Measurements from ENCODE around the gene GNA14. TPM values are rescaled to one million over a fixed set of nuclear protein-coding genes. Genes with fewer than 3 reads are reported as not detected.

GNA14 gene
- total RNA-seq, 3 donors from 2014 or later (not counting 1 experiment from before 2014, with no cell fraction given) = 1.8 TPM; not detected in 2

DNA sequence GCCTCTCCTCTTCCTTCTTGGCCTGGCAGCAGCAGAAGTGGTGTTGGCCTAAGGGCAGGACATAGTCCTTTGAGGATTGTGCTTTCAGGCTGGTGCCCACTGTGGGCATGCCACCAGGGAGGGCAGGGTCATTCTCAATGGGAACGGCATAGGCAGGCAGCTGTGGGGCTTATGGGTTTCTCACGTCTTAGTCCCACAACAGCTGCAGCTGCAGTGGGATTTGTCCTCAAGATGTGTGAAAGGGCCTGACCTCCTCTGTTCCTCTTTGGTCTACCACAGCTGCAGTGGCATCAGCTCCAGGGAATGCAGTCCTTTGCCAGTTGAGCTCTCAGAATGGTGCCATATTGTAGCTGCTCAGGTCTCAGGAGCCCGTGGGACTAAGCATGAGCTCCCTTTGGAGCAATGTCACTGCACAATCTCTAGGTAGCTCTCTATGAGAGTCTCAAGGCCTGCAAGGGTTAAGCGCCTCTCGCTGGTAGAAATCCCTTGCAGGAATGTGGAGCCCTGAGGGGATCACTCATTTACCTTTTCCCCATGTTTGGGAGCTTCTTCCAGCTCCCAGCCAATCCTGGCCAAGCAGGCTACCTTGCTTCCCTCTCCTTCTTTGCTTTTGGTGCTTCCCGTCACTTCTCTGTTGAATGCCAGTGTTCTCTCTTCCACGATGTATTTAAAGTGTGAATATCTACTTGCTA is 104.8 kb downstream of the GNA14 start:
- no peak overlapping the region for H3K27ac ChIP-seq (ENCODE audit: low read length)
- H3K27me3 ChIP-seq (ENCODE audit: control insufficient read depth, insufficient read depth, low read length) = no peaks in the 10 kb centered on the region
- intact Hi-C loops (cut with micrococcal nuclease) = no loop called here
- no peaks in the 10 kb centered on the region for H3K36me3 Mint-ChIP-seq
- H3K36me3 ChIP-seq (ENCODE audit: control insufficient read depth, insufficient read depth, low read length) = no peaks in the 10 kb centered on the region
- ATAC-seq (no peak), DNase-seq (no peak)
- no peaks in the 10 kb centered on the region for H3K27me3 Mint-ChIP-seq (ENCODE audit: low read depth in 2 of 2)
- H3K9me3 ChIP-seq (ENCODE audit: control insufficient read depth, insufficient read depth, low read length) = peaks cover 10% of the 10 kb centered on the region
- H3K4me3 Mint-ChIP-seq = no peak overlapping the region
- H3K4me3 ChIP-seq (ENCODE audit: low read length) = no peak overlapping the region
- TF ChIP-seq, protein P1, sequence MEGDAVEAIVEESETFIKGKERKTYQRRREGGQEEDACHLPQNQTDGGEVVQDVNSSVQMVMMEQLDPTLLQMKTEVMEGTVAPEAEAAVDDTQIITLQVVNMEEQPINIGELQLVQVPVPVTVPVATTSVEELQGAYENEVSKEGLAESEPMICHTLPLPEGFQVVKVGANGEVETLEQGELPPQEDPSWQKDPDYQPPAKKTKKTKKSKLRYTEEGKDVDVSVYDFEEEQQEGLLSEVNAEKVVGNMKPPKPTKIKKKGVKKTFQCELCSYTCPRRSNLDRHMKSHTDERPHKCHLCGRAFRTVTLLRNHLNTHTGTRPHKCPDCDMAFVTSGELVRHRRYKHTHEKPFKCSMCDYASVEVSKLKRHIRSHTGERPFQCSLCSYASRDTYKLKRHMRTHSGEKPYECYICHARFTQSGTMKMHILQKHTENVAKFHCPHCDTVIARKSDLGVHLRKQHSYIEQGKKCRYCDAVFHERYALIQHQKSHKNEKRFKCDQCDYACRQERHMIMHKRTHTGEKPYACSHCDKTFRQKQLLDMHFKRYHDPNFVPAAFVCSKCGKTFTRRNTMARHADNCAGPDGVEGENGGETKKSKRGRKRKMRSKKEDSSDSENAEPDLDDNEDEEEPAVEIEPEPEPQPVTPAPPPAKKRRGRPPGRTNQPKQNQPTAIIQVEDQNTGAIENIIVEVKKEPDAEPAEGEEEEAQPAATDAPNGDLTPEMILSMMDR (IDR thresholded peaks at IDR 0.05) = no peak
- H3K4me1 Mint-ChIP-seq = no peaks in the 10 kb centered on the region
- H3K4me1 ChIP-seq (ENCODE audit: control insufficient read depth, insufficient read depth, low read length) = no peaks in the 10 kb centered on the region
- H3K9me3 Mint-ChIP-seq = peaks cover 8 to 20% of the 10 kb centered on the region in 2 donors
- H3K27ac Mint-ChIP-seq = no peak overlapping the region
- WGBS (ENCODE audit: insufficient coverage) = 92% methylated on average over 6 of the region's 7 CpGs

DNA sequence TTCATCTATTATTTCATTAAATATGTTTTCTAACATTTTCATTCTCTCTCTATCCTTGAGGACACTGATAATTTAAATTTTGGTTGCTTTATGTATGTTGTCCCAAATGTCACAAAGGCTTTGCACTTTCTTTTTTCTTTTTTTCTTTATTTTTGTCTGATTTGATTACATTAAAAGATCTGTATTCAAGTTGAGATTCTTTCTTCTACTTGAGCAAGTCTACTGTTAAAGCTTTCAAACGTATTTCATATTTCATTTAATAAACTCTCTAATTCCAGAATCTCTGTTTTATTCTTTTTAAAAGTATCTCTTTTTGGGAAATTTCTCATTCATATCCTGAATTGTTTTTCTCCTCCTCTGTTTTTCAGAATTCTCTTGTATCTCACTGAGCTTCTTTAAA is 106.5 kb downstream of the GNA14 start:
- H3K9me3 ChIP-seq (ENCODE audit: control insufficient read depth, insufficient read depth, low read length) = peaks cover 10% of the 10 kb centered on the region
- no peaks in the 10 kb centered on the region for H3K4me1 ChIP-seq (ENCODE audit: control insufficient read depth, insufficient read depth, low read length)
- H3K4me3 ChIP-seq (ENCODE audit: low read length) = no peak overlapping the region
- ATAC-seq = no peak
- intact Hi-C loops (cut with micrococcal nuclease) = no loop called here
- Mint-ChIP-seq H3K27me3 (ENCODE audit: low read depth in 2 of 2) (no peaks in the 10 kb centered on the region), H3K27ac (no peak overlapping the region), H3K4me1 (no peaks in the 10 kb centered on the region), H3K4me3 (no peak overlapping the region), H3K36me3 (no peaks in the 10 kb centered on the region), H3K9me3 (peaks cover 8 to 20% of the 10 kb centered on the region in 2 donors)
- DNase-seq = no peak
- WGBS (ENCODE audit: insufficient coverage) = no CpG with 5 or more reads among the region's 1 CpG
- H3K27me3 ChIP-seq (ENCODE audit: control insufficient read depth, insufficient read depth, low read length) = no peaks in the 10 kb centered on the region
- no peaks in the 10 kb centered on the region for H3K36me3 ChIP-seq (ENCODE audit: control insufficient read depth, insufficient read depth, low read length)
- H3K27ac ChIP-seq (ENCODE audit: low read length) = no peak overlapping the region
- TF ChIP-seq, protein P1 (IDR thresholded peaks at IDR 0.05) = no peak

GRCh38 chr9:77541055-77541454 is 107.1 kb downstream of the GNA14 start:
- Histone ChIP-seq H3K27me3 (ENCODE audit: control insufficient read depth, insufficient read depth, low read length) (no peaks in the 10 kb centered on the region), H3K36me3 (ENCODE audit: control insufficient read depth, insufficient read depth, low read length) (no peaks in the 10 kb centered on the region), H3K27ac (ENCODE audit: low read length) (no peak overlapping the region), H3K9me3 (ENCODE audit: control insufficient read depth, insufficient read depth, low read length) (peaks cover 10% of the 10 kb centered on the region), H3K4me1 (ENCODE audit: control insufficient read depth, insufficient read depth, low read length) (no peaks in the 10 kb centered on the region), H3K4me3 (ENCODE audit: low read length) (no peak overlapping the region)
- 80% methylated on average over 2 of the region's 2 CpGs for WGBS (ENCODE audit: insufficient coverage)
- ATAC-seq = no peak
- TF ChIP-seq, protein P1 (IDR thresholded peaks at IDR 0.05) = no peak
- no peak for DNase-seq
- Mint-ChIP-seq H3K4me3 (no peak overlapping the region), H3K36me3 (no peaks in the 10 kb centered on the region), H3K27ac (no peak overlapping the region), H3K9me3 (peaks cover 8 to 20% of the 10 kb centered on the region in 2 donors), H3K4me1 (no peaks in the 10 kb centered on the region), H3K27me3 (ENCODE audit: low read depth in 2 of 2) (peaks cover 0 to under 1% of the 10 kb centered on the region in 2 donors)
- intact Hi-C loops (cut with micrococcal nuclease) = no loop called here
